Daoy (cell line): Measurements from ENCODE around the gene TRAP1. TPM values are rescaled to one million over a fixed set of nuclear protein-coding genes. Genes with fewer than 3 reads are reported as not detected.

Experiments
- DNase-seq: peaks from one replicate; pipeline ENCODE4 v3.0.0-alpha.2; 2015; ENCODE audit warnings: low read depth
- total RNA-seq: library from RNA; depleted of rRNA; stranded (reverse); fragments of >200 nt; shearing (Covaris generic); gene quantifications from 2 replicates; pipeline ENCODE4 v1.2.3, GENCODE V29; 2014

Gene TRAP1
- total RNA-seq, 1 experiment from 2014 or later = 72.8 TPM

- DNase-seq = no peak
Measured at GRCh38 chr16:3713587-3714242, 3.6 kb downstream of the TRAP1 start.

GRCh38 chr16:3712861-3713372 lies 4.4 kb downstream of the TRAP1 start:
- no peak for DNase-seq

- DNase-seq = no peak
Measured at GRCh38 chr16:3706253-3707012, 10.9 kb downstream of the TRAP1 start.

- DNase-seq = no peak
Measured at GRCh38 chr16:3702082-3702481, 15.2 kb downstream of the TRAP1 start.

GRCh38 chr16:3701531-3701930 lies 15.8 kb downstream of the TRAP1 start:
- no peak for DNase-seq

- DNase-seq = no peak
Measured at GRCh38 chr16:3698941-3699340, 18.4 kb downstream of the TRAP1 start.

GRCh38 chr16:3696425-3697218 lies 20.7 kb downstream of the TRAP1 start:
- DNase-seq = no peak

GRCh38 chr16:3695610-3696369 lies 21.5 kb downstream of the TRAP1 start:
- DNase-seq = no peak

- DNase-seq = no peak
Measured at GRCh38 chr16:3694051-3694450, 23.3 kb downstream of the TRAP1 start.

- no peak for DNase-seq
Measured at GRCh38 chr16:3691761-3692160, 25.6 kb downstream of the TRAP1 start.

GRCh38 chr16:3690980-3691720 lies 26.2 kb downstream of the TRAP1 start:
- DNase-seq = no peak

- DNase-seq = peak; percentile 91
Measured at GRCh38 chr16:3690470-3690928, 26.8 kb downstream of the TRAP1 start.

GRCh38 chr16:3689731-3690130 lies 27.6 kb downstream of the TRAP1 start:
- DNase-seq = no peak

- DNase-seq = no peak
Measured at GRCh38 chr16:3687792-3688191, 29.5 kb downstream of the TRAP1 start.

GRCh38 chr16:3687021-3687420 lies 30.3 kb downstream of the TRAP1 start:
- DNase-seq = no peak

- no peak for DNase-seq
Measured at GRCh38 chr16:3681206-3681605, 36.1 kb downstream of the TRAP1 start.

GRCh38 chr16:3677994-3678393 lies 39.3 kb downstream of the TRAP1 start:
- DNase-seq = no peak

GRCh38 chr16:3675601-3676130 lies 41.7 kb downstream of the TRAP1 start:
- DNase-seq = no peak

GRCh38 chr16:3674513-3675295 lies 42.6 kb downstream of the TRAP1 start:
- DNase-seq = no peak
